ENCODE measurements around the gene AKAP13.

AKAP13 gene

DNA sequence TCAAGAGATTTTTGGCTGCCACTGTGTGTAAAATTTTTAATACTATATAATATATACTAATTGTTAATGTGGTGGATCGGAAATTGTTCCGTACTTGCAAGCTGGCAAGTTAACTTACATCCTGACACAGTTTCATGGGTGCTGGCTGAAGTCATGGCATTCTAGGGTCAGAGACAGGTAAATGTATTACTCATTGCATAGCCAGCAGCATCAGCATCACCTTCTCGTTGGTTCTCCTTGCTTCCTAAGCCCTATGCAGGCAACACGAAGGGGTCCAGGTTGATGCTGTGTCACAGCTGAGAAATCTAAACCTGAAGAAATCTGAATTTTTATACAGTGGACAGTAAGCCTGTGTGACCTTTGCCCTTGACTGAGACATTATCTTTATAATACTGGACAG is 251.6 kb downstream of the AKAP13 start:
- H3K36me3 ChIP-seq (replicated peaks in 1 of 2; ENCODE audit: control insufficient read depth in 2 of 2, insufficient read depth in 2 of 2, low read length in 2 of 2), result peaks cover 0 to 4% of the 10 kb centered on the region in 2 donors
- no peak overlapping the region for H2BK5ac ChIP-seq (ENCODE audit: low read length)
- no peak overlapping the region for H3K14ac ChIP-seq (ENCODE audit: low read length)
- peaks cover 0 to 4% of the 10 kb centered on the region in 2 donors for H3K9me3 ChIP-seq (replicated peaks in 1 of 2; ENCODE audit: control insufficient read depth in 2 of 2, insufficient read depth in 1 of 2, low read depth in 1 of 2, low read length in 2 of 2)
- DNase-seq (ENCODE audit: low spot score), result no peak
- no peak overlapping the region for H4K91ac ChIP-seq (ENCODE audit: low read depth, low read length, poor library complexity)
- H2BK12ac ChIP-seq (ENCODE audit: low read length), result no peak overlapping the region
- H3K23ac ChIP-seq (ENCODE audit: low read depth, low read length, poor library complexity), result no peak overlapping the region
- H3K4me1 ChIP-seq (ENCODE audit: control insufficient read depth in 2 of 2, insufficient read depth in 1 of 2, low read depth in 1 of 2, low read length in 2 of 2), result peaks cover 0 to 2% of the 10 kb centered on the region in 2 donors
- H3K18ac ChIP-seq (ENCODE audit: low read length), result no peak overlapping the region
- no peak overlapping the region for H2BK15ac ChIP-seq (ENCODE audit: low read length)
- no peaks in the 10 kb centered on the region for H3K27me3 ChIP-seq (ENCODE audit: control insufficient read depth in 3 of 3, insufficient read depth in 3 of 3, low read depth in 1 of 3, low read length in 3 of 3)
- H2AK5ac ChIP-seq (ENCODE audit: low read depth, low read length), result no peak overlapping the region
- no peak overlapping the region for H4K8ac ChIP-seq (ENCODE audit: low read depth, low read length)
- WGBS, 2 donors (ENCODE audit: extremely low coverage in 2 of 2, insufficient read length in 2 of 2, insufficient replicate concordance in 1 of 2), result no CpG with 5 or more reads among the region's 4 CpGs
- no peak overlapping the region for H2AFZ ChIP-seq (ENCODE audit: low read length)
- no peak overlapping the region for H3K27ac ChIP-seq (replicated peaks; ENCODE audit: low read length)
- H3K4me2 ChIP-seq (ENCODE audit: insufficient read depth, low read length, poor library complexity, severe bottlenecking), result no peak overlapping the region
- H3K4me3 ChIP-seq (ENCODE audit: low read length in 2 of 2), result no peak overlapping the region
- no peak overlapping the region for H2BK120ac ChIP-seq (ENCODE audit: low read depth, low read length)
- no peak overlapping the region for H3K9ac ChIP-seq (ENCODE audit: low read depth, low read length, poor library complexity)
- no peak overlapping the region for H3K4ac ChIP-seq (ENCODE audit: low read length)
- H3K79me1 ChIP-seq (ENCODE audit: low read depth, low read length), result no peaks in the 10 kb centered on the region

DNA sequence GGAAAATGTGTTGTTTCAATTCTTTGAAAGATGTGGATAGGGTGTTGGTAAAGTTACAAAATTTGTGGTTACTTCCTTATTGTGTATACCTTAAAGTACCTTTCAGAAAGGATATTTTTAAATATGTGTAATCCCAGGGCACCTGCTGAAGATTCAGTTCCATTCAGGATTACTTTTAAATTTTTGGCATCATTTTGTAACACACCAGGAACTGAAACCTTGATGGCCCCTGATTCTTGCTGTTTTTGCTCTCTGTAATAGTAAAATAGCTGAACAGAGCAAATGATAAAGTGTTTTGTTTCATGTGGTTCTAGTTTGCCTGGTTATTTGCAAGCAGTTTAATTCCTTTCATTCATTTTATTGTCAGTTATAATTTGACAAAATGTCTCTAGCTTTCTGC is 253.5 kb downstream of the AKAP13 start:
- no peak overlapping the region for H2BK12ac ChIP-seq (ENCODE audit: low read length)
- no peak overlapping the region for H3K4me2 ChIP-seq (ENCODE audit: insufficient read depth, low read length, poor library complexity, severe bottlenecking)
- no peaks in the 10 kb centered on the region for H3K4me1 ChIP-seq (ENCODE audit: control insufficient read depth in 2 of 2, insufficient read depth in 1 of 2, low read depth in 1 of 2, low read length in 2 of 2)
- no peak overlapping the region for H3K4ac ChIP-seq (ENCODE audit: low read length)
- H3K27ac ChIP-seq (replicated peaks; ENCODE audit: low read length), result no peak overlapping the region
- no peak overlapping the region for H4K8ac ChIP-seq (ENCODE audit: low read depth, low read length)
- H3K9ac ChIP-seq (ENCODE audit: low read depth, low read length, poor library complexity), result no peak overlapping the region
- H3K36me3 ChIP-seq (replicated peaks in 1 of 2; ENCODE audit: control insufficient read depth in 2 of 2, insufficient read depth in 2 of 2, low read length in 2 of 2), result no peaks in the 10 kb centered on the region
- no peak overlapping the region for H2AK5ac ChIP-seq (ENCODE audit: low read depth, low read length)
- no peaks in the 10 kb centered on the region for H3K79me1 ChIP-seq (ENCODE audit: low read depth, low read length)
- no peak overlapping the region for H2BK5ac ChIP-seq (ENCODE audit: low read length)
- no peak overlapping the region for H3K18ac ChIP-seq (ENCODE audit: low read length)
- no peak for DNase-seq (ENCODE audit: low spot score)
- no peak overlapping the region for H4K91ac ChIP-seq (ENCODE audit: low read depth, low read length, poor library complexity)
- H3K4me3 ChIP-seq (ENCODE audit: low read length in 2 of 2), result no peak overlapping the region
- no peak overlapping the region for H2AFZ ChIP-seq (ENCODE audit: low read length)
- no peak overlapping the region for H3K23ac ChIP-seq (ENCODE audit: low read depth, low read length, poor library complexity)
- no peak overlapping the region for H2BK120ac ChIP-seq (ENCODE audit: low read depth, low read length)
- peaks cover 0 to 4% of the 10 kb centered on the region in 2 donors for H3K9me3 ChIP-seq (replicated peaks in 1 of 2; ENCODE audit: control insufficient read depth in 2 of 2, insufficient read depth in 1 of 2, low read depth in 1 of 2, low read length in 2 of 2)
- no peaks in the 10 kb centered on the region for H3K27me3 ChIP-seq (ENCODE audit: control insufficient read depth in 3 of 3, insufficient read depth in 3 of 3, low read depth in 1 of 3, low read length in 3 of 3)
- no peak overlapping the region for H3K14ac ChIP-seq (ENCODE audit: low read length)
- no peak overlapping the region for H2BK15ac ChIP-seq (ENCODE audit: low read length)

DNA sequence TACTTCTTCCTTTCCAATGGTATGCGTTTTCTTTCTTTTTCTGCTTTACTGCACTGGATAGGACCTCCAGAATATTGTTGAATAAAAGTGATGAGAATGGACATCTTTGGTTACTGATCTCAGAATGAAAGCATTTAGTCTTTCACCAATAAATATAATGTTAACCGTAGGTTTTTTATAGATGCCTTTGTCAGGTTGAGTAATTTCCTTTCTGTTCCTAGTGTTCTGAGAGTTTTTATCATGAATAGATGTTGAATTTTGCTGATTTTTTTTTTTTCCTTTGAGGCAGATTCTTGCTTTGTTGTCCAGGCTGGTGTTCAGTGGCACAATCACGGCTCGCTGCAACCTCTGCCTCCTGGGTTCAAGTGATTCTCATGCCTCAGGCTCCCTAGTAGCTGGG is 255.9 kb downstream of the AKAP13 start:
- Histone ChIP-seq H2BK12ac (ENCODE audit: low read length) (no peak overlapping the region), H4K8ac (ENCODE audit: low read depth, low read length) (no peak overlapping the region), H4K91ac (ENCODE audit: low read depth, low read length, poor library complexity) (no peak overlapping the region), H3K14ac (ENCODE audit: low read length) (no peak overlapping the region), H2BK120ac (ENCODE audit: low read depth, low read length) (no peak overlapping the region), H2AK5ac (ENCODE audit: low read depth, low read length) (no peak overlapping the region), H3K27ac (replicated peaks; ENCODE audit: low read length) (no peak overlapping the region), H2BK5ac (ENCODE audit: low read length) (no peak overlapping the region), H3K18ac (ENCODE audit: low read length) (no peak overlapping the region), H3K4me3 (ENCODE audit: low read length in 2 of 2) (no peak overlapping the region), H3K23ac (ENCODE audit: low read depth, low read length, poor library complexity) (no peak overlapping the region), H3K4me1 (ENCODE audit: control insufficient read depth in 2 of 2, insufficient read depth in 1 of 2, low read depth in 1 of 2, low read length in 2 of 2) (no peaks in the 10 kb centered on the region), H2BK15ac (ENCODE audit: low read length) (no peak overlapping the region), H3K27me3 (ENCODE audit: control insufficient read depth in 3 of 3, insufficient read depth in 3 of 3, low read depth in 1 of 3, low read length in 3 of 3) (no peaks in the 10 kb centered on the region), H3K9me3 (replicated peaks in 1 of 2; ENCODE audit: control insufficient read depth in 2 of 2, insufficient read depth in 1 of 2, low read depth in 1 of 2, low read length in 2 of 2) (peaks cover 0 to 4% of the 10 kb centered on the region in 2 donors), H3K4ac (ENCODE audit: low read length) (no peak overlapping the region), H3K9ac (ENCODE audit: low read depth, low read length, poor library complexity) (no peak overlapping the region), H3K4me2 (ENCODE audit: insufficient read depth, low read length, poor library complexity, severe bottlenecking) (no peak overlapping the region), H3K36me3 (replicated peaks in 1 of 2; ENCODE audit: control insufficient read depth in 2 of 2, insufficient read depth in 2 of 2, low read length in 2 of 2) (peaks cover 0 to 22% of the 10 kb centered on the region in 2 donors), H2AFZ (ENCODE audit: low read length) (no peak overlapping the region), H3K79me1 (ENCODE audit: low read depth, low read length) (no peaks in the 10 kb centered on the region)
- no CpG with 5 or more reads among the region's 4 CpGs for WGBS, 2 donors (ENCODE audit: extremely low coverage in 2 of 2, insufficient read length in 2 of 2, insufficient replicate concordance in 1 of 2)
- DNase-seq (ENCODE audit: low spot score), result no peak

DNA sequence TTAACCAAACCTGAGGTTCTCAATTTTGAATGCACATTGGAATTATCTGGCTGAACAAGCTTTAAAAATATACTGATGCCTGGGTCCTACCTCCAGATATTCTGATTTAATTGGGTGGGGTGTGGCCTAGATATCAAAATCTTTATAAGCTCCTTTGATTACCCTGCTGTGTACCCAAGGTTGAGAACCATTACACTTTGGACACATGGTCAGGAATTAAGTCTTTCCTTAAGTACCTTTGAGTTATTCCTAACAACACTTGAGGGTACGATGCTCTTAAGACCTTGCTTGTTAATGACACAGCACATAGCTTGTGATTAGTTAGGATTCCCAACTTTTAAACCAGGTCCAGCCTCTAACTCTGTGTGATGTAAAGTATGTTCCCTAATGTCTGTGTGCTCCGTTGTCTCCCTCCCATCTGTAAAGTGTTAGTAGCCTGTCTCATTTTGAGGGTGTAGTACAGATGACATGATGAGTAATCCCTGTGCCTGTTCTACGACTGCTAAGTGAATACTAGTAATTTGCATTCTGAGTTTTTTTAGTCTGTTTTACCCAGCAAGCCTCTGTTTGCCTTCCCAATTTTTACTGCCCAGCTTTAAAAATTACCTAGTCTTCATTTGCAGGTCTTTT is 259.5 kb downstream of the AKAP13 start:
- Histone ChIP-seq H2BK12ac (ENCODE audit: low read length) (no peak overlapping the region), H3K36me3 (replicated peaks in 1 of 2; ENCODE audit: control insufficient read depth in 2 of 2, insufficient read depth in 2 of 2, low read length in 2 of 2) (peaks cover 0 to 43% of the 10 kb centered on the region in 2 donors), H4K8ac (ENCODE audit: low read depth, low read length) (no peak overlapping the region), H2AK5ac (ENCODE audit: low read depth, low read length) (no peak overlapping the region), H3K4me1 (ENCODE audit: control insufficient read depth in 2 of 2, insufficient read depth in 1 of 2, low read depth in 1 of 2, low read length in 2 of 2) (no peaks in the 10 kb centered on the region), H3K9ac (ENCODE audit: low read depth, low read length, poor library complexity) (no peak overlapping the region), H3K4ac (ENCODE audit: low read length) (no peak overlapping the region), H3K23ac (ENCODE audit: low read depth, low read length, poor library complexity) (no peak overlapping the region), H3K9me3 (replicated peaks in 1 of 2; ENCODE audit: control insufficient read depth in 2 of 2, insufficient read depth in 1 of 2, low read depth in 1 of 2, low read length in 2 of 2) (peaks cover 0 to under 1% of the 10 kb centered on the region in 2 donors), H3K4me2 (ENCODE audit: insufficient read depth, low read length, poor library complexity, severe bottlenecking) (no peak overlapping the region), H3K18ac (ENCODE audit: low read length) (no peak overlapping the region), H2AFZ (ENCODE audit: low read length) (no peak overlapping the region), H3K14ac (ENCODE audit: low read length) (no peak overlapping the region), H2BK5ac (ENCODE audit: low read length) (no peak overlapping the region), H3K27me3 (ENCODE audit: control insufficient read depth in 3 of 3, insufficient read depth in 3 of 3, low read depth in 1 of 3, low read length in 3 of 3) (no peaks in the 10 kb centered on the region), H2BK120ac (ENCODE audit: low read depth, low read length) (no peak overlapping the region), H3K79me1 (ENCODE audit: low read depth, low read length) (no peaks in the 10 kb centered on the region), H3K4me3 (ENCODE audit: low read length in 2 of 2) (no peak overlapping the region), H3K27ac (replicated peaks; ENCODE audit: low read length) (no peak overlapping the region), H4K91ac (ENCODE audit: low read depth, low read length, poor library complexity) (no peak overlapping the region), H2BK15ac (ENCODE audit: low read length) (no peak overlapping the region)
- no peak for DNase-seq (ENCODE audit: low spot score)
- no CpG with 5 or more reads among the region's 3 CpGs for WGBS, 2 donors (ENCODE audit: extremely low coverage in 2 of 2, insufficient read length in 2 of 2, insufficient replicate concordance in 1 of 2)

Data from neuronal stem cell (in vitro differentiated cells).